Measurements from ENCODE around the gene PCDHGA10.
A peak's percentile ranks its signal among the peaks of the same experiment; 100 is the strongest.

GRCh38 chr5:141412854-141413539 lies at the start of gene PCDHGA10:
- TF ChIP-seq POLR2A (IDR thresholded peaks at IDR 0.05) (no peak), CTCF (IDR thresholded peaks at IDR 0.05) (peak; percentile 46 to 62 (median 52))
